Effector memory CD4-positive, alpha-beta T cell (primary cell): ENCODE data around the gene ESR2.
"Not testable (repeated sequence)": the region's sequence is repeated elsewhere in the genome, so short reads cannot be mapped to it uniquely, and the experiment has no call there.

Experiments used
- DNase-seq, 3 donors: peaks; one replicate each; pipeline ENCODE4 v3.0.0-alpha.2; 2020
- H3K27ac ChIP-seq: 2 replicates; pipeline ENCODE4 v1.7.0; 2013; ENCODE audit warnings: mild to moderate bottlenecking, low read length, moderate library complexity; ENCODE audit not compliant: insufficient read depth, poor library complexity, severe bottlenecking
- H3K27me3 ChIP-seq: replicated peaks from 2 replicates; pipeline ENCODE4 v1.7.0; 2013; ENCODE audit warnings: mild to moderate bottlenecking, low read length; ENCODE audit not compliant: insufficient read depth, control insufficient read depth, poor library complexity, severe bottlenecking
- H3K36me3 ChIP-seq: 2 replicates; pipeline ENCODE4 v1.7.0; 2013; ENCODE audit warnings: mild to moderate bottlenecking, low read length, moderate library complexity; ENCODE audit not compliant: control insufficient read depth, insufficient read depth
- H3K4me1 ChIP-seq: 2 replicates; pipeline ENCODE4 v1.7.0; 2013; ENCODE audit warnings: low read length, mild to moderate bottlenecking; ENCODE audit not compliant: control insufficient read depth, insufficient read depth, poor library complexity, severe bottlenecking
- H3K4me3 ChIP-seq: 2 replicates; pipeline ENCODE4 v1.7.0; 2013; ENCODE audit warnings: low read length, low read depth, mild to moderate bottlenecking; ENCODE audit not compliant: insufficient read depth, poor library complexity, severe bottlenecking
- H3K9me3 ChIP-seq: 2 replicates; pipeline ENCODE4 v1.7.0; 2013; ENCODE audit warnings: mild to moderate bottlenecking, low read length, moderate library complexity; ENCODE audit not compliant: control insufficient read depth

The ESR2 gene

GRCh38 chr14:64213853-64214570 lies 80.2 kb downstream of the ESR2 start:
- peaks cover 97% of the 10 kb centered on the region for H3K36me3 ChIP-seq

DNA sequence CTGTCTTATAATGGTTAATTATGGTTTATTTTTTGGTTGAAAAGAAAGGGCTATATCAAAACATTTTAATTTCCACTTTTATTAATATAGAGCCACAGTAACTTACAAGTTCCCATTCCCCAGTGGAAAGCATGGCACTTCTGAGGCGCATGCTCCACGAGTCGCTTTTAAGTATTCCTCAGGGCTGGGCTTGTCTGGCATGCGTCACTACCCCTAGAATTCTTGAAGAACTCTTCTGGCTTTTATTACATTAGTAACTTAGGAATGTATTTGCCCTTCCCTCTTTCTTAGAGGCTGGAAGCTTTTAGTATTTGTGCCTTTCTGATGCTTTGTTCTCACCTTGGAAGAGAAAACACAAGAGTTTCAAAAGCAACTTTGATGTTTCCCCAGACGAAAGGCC lies 81.1 kb downstream of the ESR2 start:
- no peaks in the 10 kb centered on the region for H3K9me3 ChIP-seq
- no peaks in the 10 kb centered on the region for H3K4me1 ChIP-seq
- no peaks in the 10 kb centered on the region for H3K27me3 ChIP-seq
- DNase-seq, result no peak
- H3K4me3 ChIP-seq, result no peak overlapping the region
- H3K36me3 ChIP-seq, result peaks cover 97% of the 10 kb centered on the region
- H3K27ac ChIP-seq, result no peak overlapping the region

More at GRCh38 chr14:64213853-64214570, 80.2 kb downstream of the ESR2 start:
- H3K4me1 ChIP-seq, result no peaks in the 10 kb centered on the region
- no peak for DNase-seq
- no peaks in the 10 kb centered on the region for H3K27me3 ChIP-seq
- H3K9me3 ChIP-seq, result no peaks in the 10 kb centered on the region
- H3K27ac ChIP-seq, result no peak overlapping the region
- no peak overlapping the region for H3K4me3 ChIP-seq

GRCh38 chr14:64212666-64213065 lies 81.5 kb downstream of the ESR2 start:
- no peak overlapping the region for H3K27ac ChIP-seq
- no peaks in the 10 kb centered on the region for H3K27me3 ChIP-seq
- no peak overlapping the region for H3K4me3 ChIP-seq
- H3K36me3 ChIP-seq, result peaks cover 96% of the 10 kb centered on the region
- H3K9me3 ChIP-seq, result no peaks in the 10 kb centered on the region
- H3K4me1 ChIP-seq, result no peaks in the 10 kb centered on the region
- no peak for DNase-seq

DNA sequence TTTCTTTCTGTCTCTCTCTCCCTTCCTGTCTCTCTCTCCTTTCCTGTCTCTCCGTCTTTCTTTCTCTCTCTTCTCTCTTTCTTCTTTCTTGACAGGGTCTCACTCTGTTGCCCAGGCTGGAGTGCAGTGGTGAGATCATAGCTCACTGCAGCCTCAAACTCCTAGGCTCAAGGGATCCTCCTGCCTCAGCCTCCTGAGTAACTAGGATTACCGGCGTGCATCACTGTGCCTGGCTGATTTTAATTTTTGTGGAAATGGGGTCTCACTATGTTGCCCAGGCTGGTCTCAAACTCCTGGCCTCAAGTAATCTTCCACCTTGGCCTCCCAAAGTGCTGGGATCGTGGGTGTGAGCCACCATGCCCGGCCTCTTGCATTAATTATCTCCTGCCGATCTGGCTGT lies 83.3 kb downstream of the ESR2 start:
- peaks cover 79% of the 10 kb centered on the region for H3K36me3 ChIP-seq
- H3K27me3 ChIP-seq, H3K27ac ChIP-seq, DNase-seq, H3K4me3 ChIP-seq, H3K4me1 ChIP-seq, H3K9me3 ChIP-seq: not testable (repeated sequence)

DNA sequence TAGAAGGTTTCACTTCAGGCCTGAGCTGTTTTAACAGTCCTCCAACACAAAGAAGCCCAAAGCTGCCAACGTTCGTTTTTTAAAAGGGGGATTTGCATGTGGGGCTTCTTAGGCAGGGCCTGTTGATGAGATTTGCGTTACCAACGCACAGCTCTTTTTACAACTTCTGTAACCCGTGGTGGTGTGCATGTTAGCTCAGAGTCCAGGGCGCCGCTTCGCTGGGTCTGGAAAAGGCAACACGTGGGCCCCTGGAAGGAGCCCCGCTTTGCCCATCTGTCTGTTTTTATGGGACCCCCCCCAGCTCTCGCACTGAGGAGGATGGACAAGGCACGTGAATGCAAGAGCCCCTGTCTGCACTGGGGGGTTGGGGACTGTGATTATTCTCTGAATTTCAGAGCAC lies 84.0 kb downstream of the ESR2 start:
- Histone ChIP-seq H3K9me3 (no peaks in the 10 kb centered on the region), H3K36me3 (peaks cover 72% of the 10 kb centered on the region), H3K27ac (no peak overlapping the region), H3K4me1 (no peaks in the 10 kb centered on the region), H3K4me3 (no peak overlapping the region), H3K27me3 (no peaks in the 10 kb centered on the region)
- DNase-seq, result no peak

- no peak overlapping the region for H3K4me3 ChIP-seq
- H3K27ac ChIP-seq, result no peak overlapping the region
- H3K27me3 ChIP-seq, result no peaks in the 10 kb centered on the region
Observed at GRCh38 chr14:64209444-64210131, 84.6 kb downstream of the ESR2 start.

GRCh38 chr14:64208981-64209380 lies 85.2 kb downstream of the ESR2 start:
- Histone ChIP-seq H3K4me3 (no peak overlapping the region), H3K4me1 (no peaks in the 10 kb centered on the region), H3K27me3 (no peaks in the 10 kb centered on the region), H3K9me3 (no peaks in the 10 kb centered on the region), H3K27ac (no peak overlapping the region), H3K36me3 (peaks cover 59% of the 10 kb centered on the region)
- no peak for DNase-seq

More at GRCh38 chr14:64209444-64210131, 84.6 kb downstream of the ESR2 start:
- H3K4me1 ChIP-seq, result no peaks in the 10 kb centered on the region
- no peaks in the 10 kb centered on the region for H3K9me3 ChIP-seq
- peaks cover 65% of the 10 kb centered on the region for H3K36me3 ChIP-seq
- DNase-seq, result no peak

DNA sequence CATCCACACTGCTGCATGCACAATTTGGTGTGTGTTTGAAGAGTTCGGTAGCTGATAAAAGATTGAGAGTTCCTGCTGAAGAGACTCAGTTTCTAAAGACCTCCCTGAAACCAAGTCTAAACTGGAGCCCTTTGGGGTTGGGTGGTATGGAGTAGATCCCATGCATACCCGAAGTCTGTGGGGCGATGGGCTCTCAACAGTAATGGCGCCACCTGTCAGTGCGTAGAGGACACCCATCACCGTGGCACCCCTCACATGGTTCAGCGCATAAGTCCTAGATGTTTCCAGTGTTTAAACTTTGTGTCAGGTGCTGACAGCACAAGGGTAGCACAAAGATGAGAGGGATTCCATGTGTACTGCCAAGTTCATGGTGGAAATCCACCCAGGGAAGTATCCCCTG lies 85.9 kb downstream of the ESR2 start:
- Histone ChIP-seq H3K27ac (no peak overlapping the region), H3K4me1 (no peaks in the 10 kb centered on the region), H3K27me3 (no peaks in the 10 kb centered on the region), H3K9me3 (no peaks in the 10 kb centered on the region), H3K36me3 (peaks cover 55% of the 10 kb centered on the region), H3K4me3 (no peak overlapping the region)
- no peak for DNase-seq

GRCh38 chr14:64203366-64204006 lies 90.7 kb downstream of the ESR2 start:
- DNase-seq, result no peak
- H3K4me3 ChIP-seq, result no peak overlapping the region
- no peak overlapping the region for H3K27ac ChIP-seq
- H3K9me3 ChIP-seq, result no peaks in the 10 kb centered on the region
- no peaks in the 10 kb centered on the region for H3K4me1 ChIP-seq
- H3K36me3 ChIP-seq, result peaks cover 17% of the 10 kb centered on the region
- no peaks in the 10 kb centered on the region for H3K27me3 ChIP-seq

GRCh38 chr14:64202716-64203115 lies 91.5 kb downstream of the ESR2 start:
- H3K36me3 ChIP-seq, result peaks cover 10% of the 10 kb centered on the region
- H3K27ac ChIP-seq, result no peak overlapping the region
- H3K9me3 ChIP-seq, result no peaks in the 10 kb centered on the region
- H3K4me1 ChIP-seq, result no peaks in the 10 kb centered on the region
- DNase-seq, result no peak
- H3K4me3 ChIP-seq, result no peak overlapping the region
- no peaks in the 10 kb centered on the region for H3K27me3 ChIP-seq
